NB4 (cell line): ENCODE results near the gene KLK5.

ENCODE experiments used
- MYC ChIP-seq: IDR thresholded peaks from 2 replicates; pipeline ENCODE4 v1.6.1; 2011; ENCODE audit warnings: low read depth, low read length
- TF ChIP-seq, protein P1 (sequence below): IDR thresholded peaks from one replicate; pipeline ENCODE4 v1.5.1; 2012; ENCODE audit warnings: low read depth, low read length

DNA sequence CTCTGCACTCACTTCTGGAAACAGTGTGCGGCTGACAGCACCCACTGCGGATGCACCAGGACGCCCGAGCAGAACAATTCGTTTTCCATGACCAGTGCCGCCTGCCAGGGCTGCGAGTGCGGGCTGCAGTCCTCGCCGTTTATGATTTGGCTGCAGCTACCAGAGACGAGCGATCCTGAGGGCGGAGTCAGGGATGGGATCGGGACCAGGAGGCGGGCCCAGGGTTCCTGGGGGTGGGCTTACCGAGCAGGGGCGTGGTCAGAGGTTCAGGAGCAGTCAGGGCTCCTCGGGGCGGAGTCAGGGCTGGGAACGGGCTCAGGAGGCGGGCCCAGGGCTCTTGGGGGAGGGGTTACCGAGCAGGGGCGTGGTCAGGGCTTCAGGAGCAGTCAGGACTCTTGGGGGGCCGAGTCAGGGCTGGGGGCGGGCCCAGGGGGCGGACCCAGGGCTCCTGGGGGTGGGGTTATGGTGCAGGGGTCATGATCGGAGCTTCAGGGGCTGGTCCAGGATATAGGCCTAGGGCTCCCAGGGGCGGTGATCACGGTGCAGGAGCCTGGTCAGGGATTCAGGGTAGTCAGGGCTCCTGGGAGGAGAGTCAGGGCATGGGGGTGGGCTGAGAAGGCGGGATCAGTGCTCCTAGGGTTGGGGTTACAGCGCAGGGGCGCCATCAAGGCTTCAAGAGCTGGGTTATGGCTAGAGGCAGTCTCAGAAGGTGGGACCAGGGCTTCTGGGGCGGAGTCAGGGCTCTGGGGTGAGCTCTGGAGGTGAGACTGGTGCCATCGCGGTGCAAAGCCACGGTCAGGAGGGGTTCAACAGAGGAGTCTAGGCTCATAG is 43.4 kb downstream of the KLK5 start:
- TF ChIP-seq, protein P1, sequence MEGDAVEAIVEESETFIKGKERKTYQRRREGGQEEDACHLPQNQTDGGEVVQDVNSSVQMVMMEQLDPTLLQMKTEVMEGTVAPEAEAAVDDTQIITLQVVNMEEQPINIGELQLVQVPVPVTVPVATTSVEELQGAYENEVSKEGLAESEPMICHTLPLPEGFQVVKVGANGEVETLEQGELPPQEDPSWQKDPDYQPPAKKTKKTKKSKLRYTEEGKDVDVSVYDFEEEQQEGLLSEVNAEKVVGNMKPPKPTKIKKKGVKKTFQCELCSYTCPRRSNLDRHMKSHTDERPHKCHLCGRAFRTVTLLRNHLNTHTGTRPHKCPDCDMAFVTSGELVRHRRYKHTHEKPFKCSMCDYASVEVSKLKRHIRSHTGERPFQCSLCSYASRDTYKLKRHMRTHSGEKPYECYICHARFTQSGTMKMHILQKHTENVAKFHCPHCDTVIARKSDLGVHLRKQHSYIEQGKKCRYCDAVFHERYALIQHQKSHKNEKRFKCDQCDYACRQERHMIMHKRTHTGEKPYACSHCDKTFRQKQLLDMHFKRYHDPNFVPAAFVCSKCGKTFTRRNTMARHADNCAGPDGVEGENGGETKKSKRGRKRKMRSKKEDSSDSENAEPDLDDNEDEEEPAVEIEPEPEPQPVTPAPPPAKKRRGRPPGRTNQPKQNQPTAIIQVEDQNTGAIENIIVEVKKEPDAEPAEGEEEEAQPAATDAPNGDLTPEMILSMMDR, result no peak
- no peak for TF ChIP-seq MYC
